ENCODE results near the gene EIF2B4. TPM values are rescaled to one million over a fixed set of nuclear protein-coding genes. Genes with fewer than 3 reads are reported as not detected.

Gene EIF2B4
- total and polyA plus RNA-seq, 2 experiments from 2014 or later, result 51.4 to 64.0 TPM

DNA sequence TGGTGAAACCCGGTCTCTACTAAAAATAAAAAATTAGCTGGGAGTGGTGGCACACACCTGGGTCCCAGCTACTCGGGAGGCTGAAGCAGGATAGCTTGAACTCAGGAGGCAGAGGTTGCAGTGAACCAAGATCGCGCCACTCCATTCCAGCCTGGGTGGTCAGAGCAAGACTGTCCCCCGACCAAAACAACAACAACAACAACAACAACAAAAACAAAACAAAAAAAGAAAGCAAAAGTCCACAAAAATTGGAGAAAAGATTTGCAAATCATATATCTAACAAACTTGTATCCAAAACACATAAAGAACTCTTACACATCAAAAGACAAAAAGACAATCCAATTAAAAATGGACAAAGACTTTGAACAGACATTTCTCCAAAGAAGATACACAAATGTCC, 28.8 kb upstream of the EIF2B4 start:
- peaks cover 4% of the 10 kb centered on the region for H3K27me3 Mint-ChIP-seq (ENCODE audit: insufficient read depth, low read depth, poor library complexity)
- ATAC-seq (no peak), DNase-seq (ENCODE audit: low spot score) (no peak)
- peak overlapping the region; percentile 74 for H3K27ac ChIP-seq (ENCODE audit: low read depth)
- no peak overlapping the region for H3K27ac Mint-ChIP-seq
- no peaks in the 10 kb centered on the region for H3K9me2 ChIP-seq (ENCODE audit: insufficient read depth)
- H4K20me1 ChIP-seq (replicated peaks; ENCODE audit: insufficient read depth), result peaks cover 93% of the 10 kb centered on the region
- no peaks in the 10 kb centered on the region; the same call in 1 of the 2 replicates for H3K4me1 ChIP-seq (ENCODE audit: insufficient read depth)
- H3K4me3 ChIP-seq, result no peak overlapping the region
- no peak overlapping the region for H3K4me3 Mint-ChIP-seq
- no peaks in the 10 kb centered on the region for H3K9me3 Mint-ChIP-seq
- no peaks in the 10 kb centered on the region for H3K4me1 Mint-ChIP-seq
- no peaks in the 10 kb centered on the region for H3K27me3 ChIP-seq (ENCODE audit: insufficient read depth)
- TF ChIP-seq ZNF114 (CRISPR knock-in tag; IDR thresholded peaks at IDR 0.05), result no peak
- no peak for TF ChIP-seq CREB1 (CRISPR knock-in tag; IDR thresholded peaks at IDR 0.05; ENCODE audit: low read depth)
- TF ChIP-seq EZH2 (IDR thresholded peaks at IDR 0.05; ENCODE audit: low read depth, unreplicated experiment), result no peak
- no peaks in the 10 kb centered on the region for H3K36me3 ChIP-seq (ENCODE audit: insufficient read depth)
- H3F3A ChIP-seq (replicated peaks; ENCODE audit: low read depth), result no peaks in the 10 kb centered on the region; the same call in 1 of the 2 replicates
- H3K4me2 ChIP-seq, result no peak overlapping the region
- H3K36me3 Mint-ChIP-seq (ENCODE audit: low read depth), result peaks cover 19% of the 10 kb centered on the region
- H3K79me2 ChIP-seq (replicated peaks; ENCODE audit: insufficient read depth), result peaks cover 100% of the 10 kb centered on the region
- H2AFZ ChIP-seq, result no peak overlapping the region

DNA sequence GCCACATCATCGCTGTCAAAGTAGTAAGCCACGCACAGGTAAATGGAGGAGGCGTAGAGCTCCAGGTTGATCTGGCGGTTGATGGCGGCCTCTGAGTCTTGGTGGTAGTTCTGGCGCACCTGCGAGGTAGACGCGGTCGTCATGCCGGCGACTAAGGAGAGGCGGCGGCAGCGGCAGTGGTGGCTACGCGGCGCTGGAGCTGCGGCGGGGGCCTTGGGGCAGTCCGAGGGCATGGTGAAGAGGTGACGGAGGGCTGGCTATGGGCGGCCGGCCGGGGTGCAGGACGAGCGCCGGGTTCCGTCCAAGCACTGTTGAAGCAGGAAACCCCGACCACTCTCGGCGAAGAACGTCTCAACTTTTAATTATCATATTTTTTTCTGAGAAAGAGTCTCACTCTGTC, 23.1 kb upstream of the EIF2B4 start:
- peaks cover 28% of the 10 kb centered on the region for H3K36me3 Mint-ChIP-seq (ENCODE audit: low read depth)
- no peaks in the 10 kb centered on the region for H3K9me3 Mint-ChIP-seq
- H3K4me1 Mint-ChIP-seq, result no peaks in the 10 kb centered on the region
- H2AFZ ChIP-seq, result no peak overlapping the region
- no peaks in the 10 kb centered on the region; the same call in 1 of the 2 replicates for H3F3A ChIP-seq (replicated peaks; ENCODE audit: low read depth)
- H3K4me1 ChIP-seq (ENCODE audit: insufficient read depth), result no peaks in the 10 kb centered on the region
- H3K4me2 ChIP-seq, result no peak overlapping the region
- no peak overlapping the region for H3K27ac Mint-ChIP-seq
- no peak overlapping the region for H3K4me3 ChIP-seq
- no peak overlapping the region for H3K4me3 Mint-ChIP-seq
- no peaks in the 10 kb centered on the region for H3K9me2 ChIP-seq (ENCODE audit: insufficient read depth)
- TF ChIP-seq NANOG (IDR thresholded peaks at IDR 0.05; ENCODE audit: borderline replicate concordance) (no peak), CREB1 (CRISPR knock-in tag; IDR thresholded peaks at IDR 0.05; ENCODE audit: low read depth) (no peak), ZNF114 (CRISPR knock-in tag; IDR thresholded peaks at IDR 0.05) (no peak), EZH2 (IDR thresholded peaks at IDR 0.05; ENCODE audit: low read depth, unreplicated experiment) (no peak), POLR2AphosphoS5 (IDR thresholded peaks at IDR 0.05; ENCODE audit: low read depth) (no peak), EZH2phosphoT487 (IDR thresholded peaks at IDR 0.05; ENCODE audit: unreplicated experiment) (no peak)
- TF ChIP-seq, protein P1, sequence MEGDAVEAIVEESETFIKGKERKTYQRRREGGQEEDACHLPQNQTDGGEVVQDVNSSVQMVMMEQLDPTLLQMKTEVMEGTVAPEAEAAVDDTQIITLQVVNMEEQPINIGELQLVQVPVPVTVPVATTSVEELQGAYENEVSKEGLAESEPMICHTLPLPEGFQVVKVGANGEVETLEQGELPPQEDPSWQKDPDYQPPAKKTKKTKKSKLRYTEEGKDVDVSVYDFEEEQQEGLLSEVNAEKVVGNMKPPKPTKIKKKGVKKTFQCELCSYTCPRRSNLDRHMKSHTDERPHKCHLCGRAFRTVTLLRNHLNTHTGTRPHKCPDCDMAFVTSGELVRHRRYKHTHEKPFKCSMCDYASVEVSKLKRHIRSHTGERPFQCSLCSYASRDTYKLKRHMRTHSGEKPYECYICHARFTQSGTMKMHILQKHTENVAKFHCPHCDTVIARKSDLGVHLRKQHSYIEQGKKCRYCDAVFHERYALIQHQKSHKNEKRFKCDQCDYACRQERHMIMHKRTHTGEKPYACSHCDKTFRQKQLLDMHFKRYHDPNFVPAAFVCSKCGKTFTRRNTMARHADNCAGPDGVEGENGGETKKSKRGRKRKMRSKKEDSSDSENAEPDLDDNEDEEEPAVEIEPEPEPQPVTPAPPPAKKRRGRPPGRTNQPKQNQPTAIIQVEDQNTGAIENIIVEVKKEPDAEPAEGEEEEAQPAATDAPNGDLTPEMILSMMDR (conservative IDR thresholded peaks at IDR 0.05; ENCODE audit: low read depth in 2 of 2), result no peak
- TF ChIP-seq, protein P2, sequence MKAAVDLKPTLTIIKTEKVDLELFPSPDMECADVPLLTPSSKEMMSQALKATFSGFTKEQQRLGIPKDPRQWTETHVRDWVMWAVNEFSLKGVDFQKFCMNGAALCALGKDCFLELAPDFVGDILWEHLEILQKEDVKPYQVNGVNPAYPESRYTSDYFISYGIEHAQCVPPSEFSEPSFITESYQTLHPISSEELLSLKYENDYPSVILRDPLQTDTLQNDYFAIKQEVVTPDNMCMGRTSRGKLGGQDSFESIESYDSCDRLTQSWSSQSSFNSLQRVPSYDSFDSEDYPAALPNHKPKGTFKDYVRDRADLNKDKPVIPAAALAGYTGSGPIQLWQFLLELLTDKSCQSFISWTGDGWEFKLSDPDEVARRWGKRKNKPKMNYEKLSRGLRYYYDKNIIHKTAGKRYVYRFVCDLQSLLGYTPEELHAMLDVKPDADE (IDR thresholded peaks at IDR 0.05), result no peak
- H3K27ac ChIP-seq (ENCODE audit: low read depth), result no peak overlapping the region
- no peaks in the 10 kb centered on the region; the same call in 1 of the 2 replicates for H3K36me3 ChIP-seq (ENCODE audit: insufficient read depth)
- H4K20me1 ChIP-seq (replicated peaks; ENCODE audit: insufficient read depth), result peaks cover 72% of the 10 kb centered on the region
- ATAC-seq, result no peak
- H3K27me3 ChIP-seq (ENCODE audit: insufficient read depth), result no peaks in the 10 kb centered on the region
- H3K27me3 Mint-ChIP-seq (ENCODE audit: insufficient read depth, low read depth, poor library complexity), result no peaks in the 10 kb centered on the region
- H3K79me2 ChIP-seq (replicated peaks; ENCODE audit: insufficient read depth), result peaks cover 100% of the 10 kb centered on the region
- DNase-seq (ENCODE audit: low spot score), result no peak

All from GM23338 (cell line).